Measurements from ENCODE around the gene CASZ1.

The CASZ1 gene

GRCh38 chr1:10794724-10795275 lies 1.6 kb downstream of the CASZ1 start:
- no peak for DNase-seq

- DNase-seq, result peak; percentile 30
These were observed 3.3 kb downstream of the CASZ1 start for GRCh38 chr1:10793129-10793651.

- DNase-seq, result peak; percentile 65
These were observed 5.1 kb downstream of the CASZ1 start for GRCh38 chr1:10791105-10791951.

- no peak for DNase-seq
These were observed 6.4 kb downstream of the CASZ1 start for GRCh38 chr1:10789803-10790702.

- DNase-seq, result no peak
These were observed 7.2 kb downstream of the CASZ1 start for GRCh38 chr1:10789047-10789791.

GRCh38 chr1:10788592-10789006 lies 7.8 kb downstream of the CASZ1 start:
- no peak for DNase-seq

- DNase-seq, result no peak
These were observed 9.2 kb downstream of the CASZ1 start for GRCh38 chr1:10787286-10787685.

- no peak for DNase-seq
These were observed 10.5 kb downstream of the CASZ1 start for GRCh38 chr1:10785728-10786638.

- no peak for DNase-seq
These were observed 11.3 kb downstream of the CASZ1 start for GRCh38 chr1:10784998-10785727.

GRCh38 chr1:10782491-10783244 lies 13.8 kb downstream of the CASZ1 start:
- DNase-seq, result no peak

GRCh38 chr1:10781137-10781536 lies 15.3 kb downstream of the CASZ1 start:
- DNase-seq, result no peak

GRCh38 chr1:10779841-10780240 lies 16.6 kb downstream of the CASZ1 start:
- DNase-seq, result no peak

- no peak for DNase-seq
These were observed 17.2 kb downstream of the CASZ1 start for GRCh38 chr1:10779201-10779600.

- no peak for DNase-seq
These were observed 17.8 kb downstream of the CASZ1 start for GRCh38 chr1:10778640-10779039.

- no peak for DNase-seq
These were observed 18.5 kb downstream of the CASZ1 start for GRCh38 chr1:10777749-10778574.

- no peak for DNase-seq
These were observed 20.1 kb downstream of the CASZ1 start for GRCh38 chr1:10776190-10776905.

GRCh38 chr1:10775763-10776162 lies 20.7 kb downstream of the CASZ1 start:
- no peak for DNase-seq

GRCh38 chr1:10774615-10775310 lies 21.7 kb downstream of the CASZ1 start:
- DNase-seq, result no peak

Measured in NCI-H748 treated with DMSO at 0.1 percent for 48 hours (cell line).